Mammary epithelial cell (primary cell): ENCODE data around the gene ZBTB21.

ENCODE experiments used
- EZH2 ChIP-seq: IDR thresholded peaks from 2 replicates; pipeline ENCODE4 v1.6.1; 2012; ENCODE audit warnings: low read length, inconsistent platforms, borderline replicate concordance
- TF ChIP-seq, protein P1 (sequence below), 2 donors: IDR thresholded peaks in 1 of 2; conservative IDR thresholded peaks in 1 of 2; 2 replicates each; pipeline ENCODE4 v1.5.1; 2011 to 2012; ENCODE audit warnings: inconsistent platforms in 2 of 2, low read length in 2 of 2, mild to moderate bottlenecking in 2 of 2, control low read depth in 1 of 2, low read depth in 1 of 2; ENCODE audit not compliant: insufficient read depth in 1 of 2; ENCODE audit errors: extremely low read depth in 1 of 2

DNA sequence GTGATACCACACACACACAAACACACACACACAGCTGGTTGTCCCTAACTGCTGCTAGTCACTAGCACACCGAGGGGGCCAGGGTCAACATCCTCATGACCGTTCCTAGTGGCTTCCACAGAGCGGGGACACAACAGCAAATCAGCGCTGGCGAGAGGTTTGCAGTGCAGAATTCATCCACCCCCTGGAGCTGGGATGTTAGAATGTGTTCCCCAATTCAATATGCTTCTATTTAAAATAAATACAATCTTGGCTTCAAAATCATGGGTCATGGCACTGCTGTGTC lies 40.1 kb downstream of the ZBTB21 start:
- TF ChIP-seq, protein P1, sequence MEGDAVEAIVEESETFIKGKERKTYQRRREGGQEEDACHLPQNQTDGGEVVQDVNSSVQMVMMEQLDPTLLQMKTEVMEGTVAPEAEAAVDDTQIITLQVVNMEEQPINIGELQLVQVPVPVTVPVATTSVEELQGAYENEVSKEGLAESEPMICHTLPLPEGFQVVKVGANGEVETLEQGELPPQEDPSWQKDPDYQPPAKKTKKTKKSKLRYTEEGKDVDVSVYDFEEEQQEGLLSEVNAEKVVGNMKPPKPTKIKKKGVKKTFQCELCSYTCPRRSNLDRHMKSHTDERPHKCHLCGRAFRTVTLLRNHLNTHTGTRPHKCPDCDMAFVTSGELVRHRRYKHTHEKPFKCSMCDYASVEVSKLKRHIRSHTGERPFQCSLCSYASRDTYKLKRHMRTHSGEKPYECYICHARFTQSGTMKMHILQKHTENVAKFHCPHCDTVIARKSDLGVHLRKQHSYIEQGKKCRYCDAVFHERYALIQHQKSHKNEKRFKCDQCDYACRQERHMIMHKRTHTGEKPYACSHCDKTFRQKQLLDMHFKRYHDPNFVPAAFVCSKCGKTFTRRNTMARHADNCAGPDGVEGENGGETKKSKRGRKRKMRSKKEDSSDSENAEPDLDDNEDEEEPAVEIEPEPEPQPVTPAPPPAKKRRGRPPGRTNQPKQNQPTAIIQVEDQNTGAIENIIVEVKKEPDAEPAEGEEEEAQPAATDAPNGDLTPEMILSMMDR (conservative IDR thresholded peaks at IDR 0.05 in 1 of 2, IDR thresholded peaks at IDR 0.05 in 1 of 2; ENCODE audit: extremely low read depth in 1 of 2, insufficient read depth in 1 of 2, low read depth in 1 of 2, low read length in 2 of 2), result no peak
- TF ChIP-seq EZH2, result no peak
